Activated T-helper 1 cell treated with Interleukin-2 at 50 U/mL for 16 hours (primary cell): ENCODE measurements around the gene ULBP2.
"Not testable (repeated sequence)": the region's sequence is repeated elsewhere in the genome, so short reads cannot be mapped to it uniquely, and the experiment has no call there.

ENCODE experiments used
- DNase-seq: peaks from one replicate; pipeline ENCODE4 v3.0.0-alpha.2; 2020; ENCODE audit warnings: low read depth

The ULBP2 gene

DNA sequence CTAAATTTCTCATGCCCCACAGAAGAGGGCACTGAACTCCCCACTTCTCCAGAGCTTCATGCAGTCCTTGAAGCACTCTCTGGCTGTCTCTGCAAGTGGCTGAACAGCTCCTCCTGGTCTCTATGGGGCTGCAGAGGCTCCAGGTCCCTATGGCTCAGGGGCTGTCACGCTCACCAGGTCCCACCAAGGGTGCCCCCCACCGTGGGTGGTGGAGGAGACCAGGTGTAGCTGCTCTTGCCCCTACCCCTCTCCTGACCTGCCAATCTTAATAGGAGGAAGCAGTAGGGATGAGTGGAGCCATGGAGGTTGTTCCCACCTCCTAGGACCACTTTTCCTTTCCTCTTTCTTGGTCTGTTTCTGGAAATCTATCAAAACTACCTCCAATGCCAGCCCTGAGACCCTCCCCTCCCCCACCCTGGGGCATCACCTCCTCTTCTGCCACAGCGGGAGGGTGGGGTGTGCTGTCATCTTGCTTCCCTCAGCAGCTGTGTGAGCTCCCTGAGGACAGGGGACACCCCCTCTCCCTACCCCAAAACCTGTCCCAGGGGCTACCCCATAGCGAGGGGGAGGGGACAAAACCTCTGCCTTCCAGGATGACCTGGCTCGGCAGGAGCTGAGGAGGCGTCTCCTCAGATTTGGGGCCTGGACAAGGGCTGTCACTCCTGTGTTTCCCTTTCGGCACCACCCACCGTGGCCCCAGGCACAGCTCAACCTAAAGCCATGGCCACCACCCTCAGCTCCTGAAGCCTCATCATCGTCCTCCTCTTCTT lies 31.9 kb upstream of the ULBP2 start:
- no peak for DNase-seq

DNA sequence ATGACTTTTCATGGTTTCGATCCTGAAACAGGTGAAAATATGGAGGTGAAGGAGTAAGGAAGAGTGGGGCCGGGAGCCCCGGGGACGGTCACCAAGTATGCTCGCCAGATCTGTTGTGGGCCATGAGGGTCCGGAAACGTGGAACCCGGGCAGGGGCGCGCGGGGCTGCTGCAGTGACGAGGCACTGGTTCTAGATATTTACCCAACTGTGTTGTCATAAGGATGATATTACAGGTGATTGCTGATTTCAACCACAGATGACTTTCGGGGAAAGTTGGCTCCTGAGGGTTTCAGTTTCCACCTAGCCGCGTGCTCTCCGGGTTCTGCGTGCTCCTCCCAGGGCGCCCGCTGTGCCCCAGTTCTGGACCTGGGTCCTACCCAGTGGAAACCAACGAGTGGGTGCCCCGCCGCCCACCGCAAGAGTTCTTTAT lies 31.1 kb upstream of the ULBP2 start:
- DNase-seq = no peak

DNA sequence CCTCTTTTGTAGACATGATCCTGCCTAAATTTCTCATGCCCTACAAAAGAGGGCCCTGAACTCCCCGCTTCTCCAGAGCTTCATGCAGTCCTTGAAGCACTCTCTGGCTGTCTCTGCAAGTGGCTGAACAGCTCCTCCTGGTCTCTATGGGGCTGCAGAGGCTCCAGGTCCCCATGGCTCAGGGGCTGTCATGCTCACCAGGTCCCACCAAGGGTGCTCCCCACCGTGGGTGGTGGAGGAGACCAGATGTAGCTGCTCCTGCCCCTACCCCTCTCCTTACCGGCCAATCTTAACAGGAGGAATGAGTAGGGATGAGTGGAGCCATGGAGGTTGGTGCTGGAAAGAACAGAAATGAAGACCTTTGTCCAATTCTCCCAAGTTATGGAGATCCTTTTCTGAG lies 29.1 kb upstream of the ULBP2 start:
- not testable (repeated sequence) for DNase-seq

DNA sequence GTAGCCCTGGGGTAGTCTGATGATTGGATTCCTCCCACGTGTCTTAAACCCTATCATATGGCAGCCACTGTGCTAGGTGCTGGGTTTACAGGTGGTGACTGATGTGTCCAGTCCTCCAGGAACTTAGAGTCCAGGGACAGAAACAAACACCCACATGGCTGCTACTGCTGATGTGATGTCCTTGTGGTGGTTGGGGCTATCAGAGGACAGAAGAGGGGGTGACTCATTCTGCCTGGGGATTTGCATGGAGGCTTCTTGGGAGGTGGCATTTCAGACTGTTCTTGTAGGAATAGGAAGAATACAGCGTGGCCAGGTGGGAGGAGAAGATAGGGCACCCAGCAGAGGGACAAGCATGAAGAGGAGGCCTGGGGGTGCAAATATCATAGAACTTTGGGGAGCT lies 28.7 kb upstream of the ULBP2 start:
- DNase-seq = no peak

DNA sequence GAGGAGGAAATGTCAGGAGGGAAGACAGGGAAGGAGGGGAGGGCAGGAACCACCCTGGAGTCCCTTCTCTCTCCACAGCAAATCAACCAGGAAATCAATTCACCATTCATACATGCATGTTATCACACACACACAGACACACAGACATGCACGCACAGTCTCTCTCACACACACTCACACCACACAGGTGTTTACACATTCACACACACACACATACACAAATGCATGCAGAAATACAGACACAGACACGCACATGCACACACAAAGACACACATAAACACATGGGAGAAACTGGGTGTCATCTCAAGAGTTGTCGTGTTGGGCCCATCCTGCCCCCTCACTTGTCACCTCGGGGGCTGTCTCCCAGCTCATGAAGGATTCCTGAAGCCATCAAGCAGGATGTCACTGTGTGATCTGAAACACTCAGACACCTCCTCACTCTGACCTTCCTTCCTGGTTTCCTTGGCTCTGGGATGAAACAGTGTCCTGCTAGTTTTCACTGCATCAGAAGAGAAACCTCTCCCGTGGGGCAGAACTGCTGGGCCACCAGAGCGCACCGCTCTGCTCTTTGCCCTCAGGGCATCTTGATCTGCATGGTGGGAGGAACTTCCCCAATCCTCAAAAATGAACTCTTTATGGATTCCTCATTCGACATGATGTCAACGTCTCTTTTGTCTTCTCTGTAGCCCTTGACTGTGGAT lies 28.1 kb upstream of the ULBP2 start:
- DNase-seq = no peak

DNA sequence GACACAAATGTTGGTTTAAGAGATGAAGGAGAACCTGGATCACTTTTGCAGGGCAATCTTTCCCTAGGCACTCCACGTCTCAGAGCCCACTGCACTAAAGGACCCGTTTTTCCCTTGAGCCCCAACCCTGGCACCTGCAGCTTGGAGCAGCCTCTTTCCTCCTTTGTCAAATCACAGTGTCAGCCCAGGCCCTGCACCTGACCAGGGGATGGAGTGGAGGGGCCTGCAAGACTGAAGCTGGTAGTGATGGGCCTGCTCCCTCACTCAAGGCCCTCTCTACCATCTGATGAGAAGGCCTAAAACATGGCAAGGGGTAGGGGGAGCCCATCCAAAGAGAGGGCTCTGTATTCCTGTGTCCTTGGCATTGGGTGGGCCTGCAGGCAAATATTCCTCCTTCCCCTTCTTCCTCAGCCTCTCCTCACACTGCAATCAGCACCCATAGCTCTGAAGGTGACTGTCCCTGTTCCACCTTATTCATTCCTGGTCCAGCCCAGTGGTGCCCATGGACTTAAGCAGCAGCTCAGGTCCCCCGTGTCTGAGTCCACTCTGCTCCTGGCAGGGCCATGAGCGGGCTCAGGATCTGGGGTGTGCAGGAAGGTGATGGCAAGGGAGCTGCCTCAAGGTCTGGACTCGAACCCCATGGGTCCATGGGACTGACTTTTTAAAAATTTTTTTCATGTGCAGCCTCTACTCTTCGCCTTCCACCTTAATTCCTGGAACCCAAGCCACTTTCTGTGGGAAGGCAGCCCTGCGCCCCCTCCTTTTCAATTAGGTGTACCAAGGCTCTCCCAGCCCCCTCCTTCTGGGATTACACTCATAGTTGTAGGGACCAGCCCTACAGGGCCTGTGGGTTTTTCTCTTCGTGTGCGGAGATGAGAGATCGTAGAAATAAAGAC lies 25.6 kb upstream of the ULBP2 start:
- no peak for DNase-seq

DNA sequence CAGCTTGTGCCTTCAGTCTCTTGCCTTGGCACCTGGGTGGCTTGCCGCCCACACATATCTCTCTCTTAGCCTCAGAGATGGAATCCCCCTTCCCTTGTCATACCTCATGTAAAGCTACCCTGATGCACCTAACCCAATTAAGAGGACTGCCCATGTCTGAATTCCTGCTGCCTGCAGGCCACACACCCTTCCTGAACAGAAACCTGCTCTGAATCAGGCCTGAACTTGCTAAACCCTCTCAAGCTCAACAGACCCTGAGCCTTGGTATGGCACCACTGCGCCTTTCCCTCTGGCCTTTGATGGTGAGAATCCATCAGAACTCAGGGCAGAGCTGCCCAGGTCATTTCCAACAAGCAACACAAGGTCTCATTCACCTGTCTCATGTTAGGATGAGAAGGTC lies 24.1 kb upstream of the ULBP2 start:
- no peak for DNase-seq

DNA sequence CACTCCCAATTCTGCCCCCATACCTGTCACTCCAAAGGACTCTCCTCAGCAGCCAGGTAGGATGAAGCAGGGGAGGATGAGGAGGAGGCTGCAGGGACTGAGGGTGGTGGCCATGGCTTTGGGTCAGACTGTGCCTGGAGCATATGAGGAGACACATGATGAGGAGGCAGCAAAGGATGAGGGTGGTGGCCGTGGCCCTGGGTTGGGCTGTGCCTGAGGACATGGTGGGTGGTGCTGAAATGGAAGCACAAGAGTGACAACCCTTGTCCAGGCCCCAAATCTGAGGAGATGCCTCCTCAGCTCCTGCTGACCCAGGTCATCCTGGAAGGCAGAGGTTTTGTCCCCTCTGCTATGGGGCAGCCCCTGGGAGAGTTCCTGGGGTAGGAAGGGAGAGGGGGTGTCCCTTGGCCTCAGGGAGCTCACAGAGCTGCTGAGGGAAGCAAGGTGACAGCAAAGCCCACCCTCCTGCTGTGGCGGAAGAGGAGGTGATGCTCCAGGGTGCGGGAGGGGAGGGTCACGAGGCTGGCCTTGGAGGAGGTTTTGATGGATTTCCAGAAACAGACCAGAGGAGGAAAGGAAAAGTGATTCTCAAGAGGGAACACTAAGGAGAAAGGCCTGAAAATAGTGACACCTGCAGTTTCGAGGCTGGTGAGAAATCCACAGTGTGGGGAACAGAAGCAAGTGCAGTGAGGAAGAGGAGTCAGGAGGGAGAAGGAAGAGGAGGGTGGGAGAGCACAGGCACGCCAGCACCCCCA lies 23.5 kb upstream of the ULBP2 start:
- DNase-seq = no peak

DNA sequence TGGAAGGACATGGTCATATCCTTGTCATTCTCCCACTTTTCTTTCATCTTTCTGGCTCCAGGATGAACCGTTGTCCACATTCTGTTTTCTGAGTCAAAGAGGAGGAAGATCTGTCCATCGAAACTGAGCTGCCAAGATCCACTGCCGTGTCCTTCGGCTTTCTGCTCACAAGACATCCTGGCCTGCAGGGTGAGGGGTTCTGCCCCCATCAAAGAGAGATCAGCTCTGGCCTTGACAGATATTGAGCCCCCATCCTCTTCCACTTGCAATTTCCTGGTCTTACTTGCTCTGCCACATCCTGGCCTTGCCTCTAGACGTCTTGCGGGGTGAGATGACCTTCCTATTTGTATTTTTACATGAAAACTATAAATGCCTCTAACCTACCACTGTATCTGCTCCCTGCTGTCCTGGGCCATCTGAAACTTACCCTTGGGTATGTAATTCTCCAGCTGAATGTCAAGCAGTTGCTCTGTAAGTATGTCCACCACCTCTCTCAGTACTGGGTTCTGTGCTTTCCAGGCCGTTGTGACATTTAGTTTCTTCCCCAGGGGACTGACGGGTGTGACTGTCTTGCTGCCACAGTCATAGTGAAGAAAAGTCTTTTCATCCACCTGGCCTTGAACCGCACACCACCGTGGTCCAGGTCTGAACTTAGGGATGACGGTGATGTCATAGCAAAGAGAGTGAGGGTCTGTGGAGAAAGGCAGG lies 22.5 kb upstream of the ULBP2 start:
- DNase-seq = not testable (repeated sequence)

DNA sequence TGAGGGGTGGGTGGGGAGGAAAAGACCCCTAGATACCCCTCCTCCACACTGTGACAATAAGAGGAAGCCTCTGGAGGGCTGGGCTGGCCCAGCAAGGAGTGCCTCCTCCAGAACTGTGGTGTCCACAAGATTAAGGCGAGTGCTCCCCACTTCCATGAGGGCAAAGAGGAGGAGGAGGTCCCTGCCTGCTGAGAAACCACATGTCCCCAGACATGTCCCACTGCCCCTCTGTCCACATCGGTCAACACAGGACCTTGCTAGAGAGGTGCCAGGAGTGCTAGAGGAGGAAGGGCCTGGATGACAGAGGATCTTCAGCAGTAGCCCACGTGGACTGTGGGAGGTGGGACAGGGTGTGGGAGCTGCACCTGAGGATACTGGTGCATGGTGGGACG lies 22.0 kb upstream of the ULBP2 start:
- no peak for DNase-seq

DNA sequence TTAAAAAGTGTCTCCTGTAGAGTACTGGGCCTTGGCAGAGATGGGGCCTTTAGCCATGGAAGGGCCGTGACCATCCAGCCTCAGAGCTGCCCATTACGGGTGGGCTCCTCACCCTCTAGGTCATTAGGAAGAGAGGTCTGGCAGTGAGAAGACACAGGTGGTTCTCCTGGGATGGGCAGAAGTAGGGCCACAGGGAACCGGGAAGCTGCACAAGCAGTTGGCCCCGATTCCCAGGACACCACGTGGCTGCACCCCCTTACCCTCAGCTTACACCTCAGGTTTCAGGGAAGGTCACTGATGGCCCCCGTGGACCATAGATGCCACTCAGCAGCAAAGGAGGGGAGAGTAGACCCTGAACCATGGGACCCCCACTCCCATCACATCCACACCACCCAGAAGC lies 20.5 kb upstream of the ULBP2 start:
- DNase-seq = no peak

DNA sequence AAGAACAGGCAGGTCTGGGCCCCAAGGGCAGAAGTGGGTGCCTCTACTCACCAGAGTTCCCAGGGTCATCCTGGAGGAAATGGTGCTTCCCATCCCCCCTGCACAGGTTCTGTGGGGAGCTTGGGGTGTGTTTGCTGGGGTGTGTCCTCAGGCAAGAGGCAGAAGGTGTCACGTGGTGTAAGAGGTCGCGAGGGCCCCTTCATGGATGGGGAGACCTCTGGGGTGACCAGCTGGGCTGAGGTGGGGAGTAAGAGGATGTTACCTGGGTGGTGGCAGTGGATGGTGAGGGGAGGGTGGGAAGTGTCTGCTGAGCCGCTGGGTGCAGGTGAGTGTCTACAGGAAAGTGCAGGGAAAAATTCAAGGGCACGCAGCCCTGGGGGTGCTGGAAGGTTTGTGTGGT lies 19.7 kb upstream of the ULBP2 start:
- not testable (repeated sequence) for DNase-seq

DNA sequence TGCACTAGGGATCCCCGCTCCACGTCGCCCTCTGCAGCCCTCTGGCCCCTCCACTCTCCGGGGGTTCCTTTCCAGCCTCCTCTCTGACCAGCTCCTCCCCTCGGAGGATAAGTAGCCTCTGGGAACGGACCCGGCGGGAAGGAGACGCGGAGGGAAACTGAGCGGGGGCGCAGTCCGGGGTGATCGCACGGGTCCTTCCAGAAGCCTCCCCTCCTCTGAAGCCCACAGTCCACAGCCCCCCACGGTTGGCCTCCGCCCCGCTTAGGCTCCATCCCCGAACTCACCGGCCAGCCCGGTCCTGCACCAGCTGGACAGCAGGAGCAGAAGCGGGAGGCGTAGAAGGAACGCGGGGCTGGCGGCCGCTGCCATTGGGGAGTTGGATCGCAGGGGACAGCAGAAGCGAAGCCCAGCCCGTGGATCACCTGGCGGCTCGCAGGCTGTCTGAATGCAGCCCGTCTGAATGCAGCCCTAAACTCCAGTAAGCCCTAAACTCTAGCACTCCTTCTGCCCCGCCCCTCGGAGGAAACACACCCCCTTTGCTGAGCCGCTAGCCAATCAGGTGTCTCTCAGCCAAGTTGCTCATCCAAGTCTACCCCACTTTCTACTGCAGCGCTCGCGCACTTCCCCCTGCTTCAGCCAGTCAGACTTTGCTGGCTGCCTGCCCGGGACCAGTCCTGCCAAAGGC lies 19.0 kb upstream of the ULBP2 start, which contains the start of gene RAET1G:
Gene RAET1G (minus strand): TSS at position 480 of the 685 bp plus-strand sequence. CDS start 111 bp downstream, at position 369.
- DNase-seq = peak; percentile 63

DNA sequence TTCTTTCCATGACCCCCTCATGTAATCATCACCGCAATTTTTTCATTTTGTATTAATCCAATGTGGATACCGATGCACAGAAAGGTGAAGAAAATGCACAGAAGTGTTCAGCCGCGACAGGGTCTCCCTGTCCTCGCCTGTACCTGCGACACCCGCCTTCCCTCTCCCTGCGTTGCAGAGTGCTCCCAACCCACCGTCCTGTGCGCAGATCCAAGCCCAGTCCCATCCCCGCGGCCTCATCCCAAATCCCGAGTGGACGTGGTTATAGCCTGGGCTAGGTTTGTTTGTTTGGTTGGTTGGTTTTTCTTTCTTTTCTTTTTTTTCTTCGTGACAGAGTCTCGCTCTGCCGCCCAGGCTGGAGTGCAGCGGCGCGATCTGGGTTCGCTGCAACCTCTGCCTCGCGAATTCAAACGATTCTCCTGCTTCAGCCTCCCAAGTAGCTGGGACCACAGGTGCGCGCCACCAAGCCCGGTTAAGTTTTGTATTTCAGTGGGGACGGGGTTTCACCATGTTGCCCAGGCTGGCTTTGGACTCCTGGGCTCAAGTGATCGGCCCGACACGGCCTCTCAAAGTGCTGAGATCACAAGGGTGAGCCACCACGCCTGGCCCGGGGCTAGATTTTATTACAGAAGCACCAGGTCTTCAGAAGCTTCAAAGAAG lies 18.4 kb upstream of the ULBP2 start:
- DNase-seq = no peak

DNA sequence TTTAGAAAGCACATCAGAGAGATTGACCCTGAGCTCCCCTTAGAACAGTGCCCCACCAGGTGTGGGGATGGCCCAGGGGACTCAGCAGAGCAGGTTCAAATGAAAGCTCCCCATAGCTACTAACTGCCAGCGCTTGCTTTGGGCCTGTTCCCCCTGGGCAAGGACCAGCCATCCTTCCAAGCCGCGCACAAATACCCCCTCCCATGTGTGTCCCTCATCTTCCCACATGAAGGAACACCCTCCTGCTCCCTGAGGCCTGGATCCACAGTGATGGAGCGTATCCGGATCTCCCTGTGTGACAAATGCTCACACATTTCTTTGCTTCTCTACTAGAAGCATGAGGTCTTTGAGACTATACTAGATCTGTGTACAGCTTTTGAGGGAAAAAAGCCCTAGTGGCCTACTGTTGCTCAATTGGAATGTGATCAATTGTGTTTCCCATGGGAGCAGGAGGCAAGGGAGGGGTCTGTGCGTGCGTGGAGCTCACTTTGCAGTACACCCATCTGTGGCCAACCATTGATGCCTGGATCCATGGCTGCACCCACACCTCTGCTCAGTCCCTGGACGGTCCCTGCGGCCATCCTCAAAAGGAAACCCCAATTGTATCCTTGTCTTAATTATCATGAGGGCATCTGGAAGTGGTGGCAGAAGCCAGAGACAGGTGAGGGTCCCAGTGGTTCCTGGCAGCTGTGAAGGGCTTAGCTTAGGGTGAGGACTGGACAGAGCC lies 17.4 kb upstream of the ULBP2 start:
- DNase-seq = no peak

DNA sequence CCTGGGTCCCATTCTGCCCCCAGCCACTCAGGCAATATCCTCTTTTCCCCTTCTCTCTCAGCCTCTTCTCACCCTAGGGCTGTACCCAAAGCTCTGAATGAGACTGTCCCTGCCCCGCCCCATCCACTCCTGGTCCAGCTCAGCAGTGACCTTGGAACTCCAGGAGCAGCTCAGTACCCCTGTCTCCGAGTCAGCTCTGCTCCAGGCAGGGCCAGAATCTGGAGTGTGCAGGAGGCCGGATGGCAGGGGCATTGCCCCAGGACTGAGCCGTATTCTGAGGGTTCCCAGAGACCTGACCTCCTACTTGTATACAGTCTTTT lies 16.9 kb upstream of the ULBP2 start:
- no peak for DNase-seq

DNA sequence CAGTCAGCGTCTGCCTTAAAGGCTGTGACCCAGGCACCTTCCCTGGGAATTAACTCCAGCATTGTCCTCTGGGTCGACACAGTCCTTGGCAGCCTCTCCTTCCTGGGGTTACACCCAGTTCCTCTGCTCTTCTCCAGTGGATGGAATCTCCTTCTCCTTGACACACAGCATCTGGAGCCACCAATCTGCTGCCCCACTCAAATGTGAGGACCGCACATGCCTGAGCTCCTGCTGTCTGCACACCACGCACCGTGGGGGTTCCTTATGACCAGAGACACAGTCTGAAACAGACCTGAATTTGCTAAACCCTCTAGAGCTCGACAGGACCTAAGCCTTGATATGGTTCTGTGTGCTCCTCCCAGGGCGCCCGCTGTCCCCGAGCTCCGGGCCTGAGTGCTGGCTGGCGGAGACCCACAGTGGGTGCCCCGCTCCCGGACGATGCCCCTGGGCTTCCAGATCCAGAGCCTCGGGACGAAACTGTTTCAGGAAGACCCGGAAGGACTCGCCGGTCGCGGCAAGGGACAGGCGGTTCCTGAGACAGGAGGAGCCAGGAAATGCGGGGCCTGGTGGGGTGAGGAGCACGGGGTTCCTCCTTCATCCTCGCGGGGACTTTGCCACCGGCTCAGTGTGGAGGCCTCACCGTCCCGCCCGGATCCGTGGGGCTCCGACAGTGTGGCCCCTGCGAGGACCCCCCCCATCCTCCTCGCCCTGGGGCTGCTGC lies 16.4 kb upstream of the ULBP2 start:
- DNase-seq = no peak

DNA sequence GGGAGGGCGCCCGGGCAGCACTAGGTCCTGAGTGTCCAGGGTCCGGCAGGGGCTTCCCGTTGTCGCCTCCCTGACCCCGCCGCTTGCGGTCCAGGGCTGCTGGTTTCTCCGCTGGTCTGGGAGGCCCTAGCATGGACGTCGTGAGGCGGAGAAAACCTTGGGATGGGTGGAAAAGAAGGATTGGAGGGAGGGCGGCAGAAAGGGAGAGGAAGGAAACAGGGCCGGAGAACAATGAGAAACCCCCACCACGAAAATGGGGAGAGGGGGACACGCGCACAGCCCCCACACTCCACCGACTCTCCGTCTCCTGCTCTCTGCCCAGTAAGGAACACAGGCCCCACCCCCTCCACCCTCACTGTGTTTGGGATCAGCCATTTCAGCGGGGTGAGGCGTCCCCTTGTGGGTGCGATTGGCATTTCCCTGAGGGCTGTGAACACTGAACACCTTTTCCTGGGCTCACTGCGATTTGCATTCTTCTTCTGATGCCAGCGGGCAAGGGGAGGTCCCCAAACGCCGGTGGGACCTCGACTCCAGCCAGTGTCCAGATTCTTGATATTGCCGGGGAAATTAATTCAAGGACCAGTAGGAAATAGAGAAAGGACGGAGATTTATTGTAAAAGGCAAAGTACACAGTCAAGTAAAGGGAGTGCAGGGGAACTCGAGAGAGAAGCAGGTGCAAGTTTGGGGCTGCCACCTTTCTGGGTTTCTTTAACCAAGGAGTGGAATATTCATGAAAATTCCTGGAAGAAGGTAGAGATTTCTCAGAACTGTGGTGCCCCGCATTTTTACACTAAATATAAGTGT lies 15.6 kb upstream of the ULBP2 start:
- peak; percentile 46 for DNase-seq
